GM19455 (cell line): ENCODE data around the gene PCMTD2.
"Not testable (repeated sequence)": the region's sequence is repeated elsewhere in the genome, so short reads cannot be mapped to it uniquely, and the experiment has no call there.

Experiments used
- ATAC-seq: cut with Tn5 transposase; IDR thresholded peaks from one replicate; pipeline ENCODE4 v1.9.1; 2021; ENCODE audit not compliant: unreplicated experiment

The PCMTD2 gene

DNA sequence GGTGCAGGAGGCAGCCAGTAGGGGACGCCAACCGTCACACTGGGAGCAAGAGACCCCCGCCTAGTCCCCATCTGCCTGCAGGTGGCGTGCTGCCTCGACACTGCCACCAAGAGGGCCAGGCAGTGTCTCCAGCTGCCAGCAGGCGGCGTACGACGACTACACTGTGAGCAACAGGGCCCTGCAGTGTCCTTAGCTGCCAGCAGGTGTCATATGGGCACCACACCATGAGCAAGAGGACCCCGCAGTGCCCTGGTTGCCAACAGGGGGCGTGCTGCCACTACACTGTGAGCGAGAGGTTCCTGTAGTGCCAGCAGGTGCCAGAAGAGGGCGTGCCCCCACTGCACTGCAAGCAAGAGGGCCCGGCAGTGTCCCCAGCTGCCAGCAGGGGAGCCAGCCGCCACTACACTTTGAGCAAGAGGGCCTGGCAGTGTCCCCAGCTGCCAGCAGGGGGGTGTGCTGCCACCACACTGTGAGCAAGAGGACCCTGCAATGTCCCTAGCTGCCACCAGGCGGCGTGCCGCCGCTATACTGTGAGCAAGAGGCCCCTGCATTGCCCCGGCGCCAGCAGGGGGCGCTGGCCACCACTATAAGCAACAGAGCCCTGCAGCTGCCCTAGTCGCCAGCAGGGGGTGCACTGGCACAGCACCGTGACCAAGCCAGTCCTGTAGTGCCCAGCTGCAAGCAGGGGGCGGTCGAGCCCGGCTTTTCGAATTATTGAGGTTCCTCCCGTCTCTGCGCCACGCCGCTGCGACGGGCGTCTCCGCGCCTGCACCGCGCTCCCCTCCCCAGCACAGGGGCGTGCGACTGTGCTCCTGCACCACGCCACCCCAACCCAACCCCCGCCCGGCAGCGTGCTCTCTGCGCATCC lies 30.3 kb downstream of the PCMTD2 start:
- peak; percentile 92 for ATAC-seq

DNA sequence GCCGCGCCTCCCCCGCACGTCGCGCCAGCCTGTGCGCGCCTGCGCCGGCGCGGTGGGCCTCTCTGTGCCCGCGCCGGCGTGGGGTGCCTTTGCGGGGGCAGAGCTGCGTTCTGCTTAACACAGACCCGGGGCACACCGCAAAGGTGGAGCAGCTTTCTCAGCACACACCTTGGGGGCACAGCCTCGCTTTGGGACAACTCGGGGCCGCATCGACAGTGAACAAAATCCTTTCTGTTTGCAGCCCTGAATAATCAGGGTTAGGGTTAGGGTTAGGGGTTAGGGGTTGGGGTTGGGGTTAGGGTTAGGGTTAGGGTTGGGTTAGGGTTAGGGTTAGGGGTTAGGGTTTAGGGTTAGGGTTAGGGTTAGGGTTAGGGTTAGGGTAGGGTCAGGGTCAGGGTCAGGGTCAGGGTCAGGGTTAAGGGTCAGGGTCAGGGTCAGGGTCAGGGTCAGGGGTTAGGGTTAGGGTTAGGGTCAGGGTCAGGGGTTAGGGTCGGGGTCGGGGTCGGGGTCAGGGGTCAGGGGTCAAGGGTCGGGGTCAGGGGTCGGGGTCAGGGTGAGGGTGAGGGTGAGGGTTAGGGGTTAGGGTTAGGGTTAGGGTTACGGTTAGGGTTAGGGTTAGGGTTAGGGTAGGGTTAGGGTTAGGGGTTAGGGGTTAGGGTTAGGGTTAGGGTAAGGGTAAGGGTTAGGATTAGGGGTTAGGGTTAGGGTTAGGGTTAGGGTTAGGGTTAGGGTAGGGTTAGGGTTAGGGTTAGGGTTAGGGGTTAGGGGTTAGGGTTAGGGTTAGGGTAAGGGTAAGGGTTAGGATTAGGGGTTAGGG lies 31.1 kb downstream of the PCMTD2 start:
- ATAC-seq: not testable (repeated sequence)

DNA sequence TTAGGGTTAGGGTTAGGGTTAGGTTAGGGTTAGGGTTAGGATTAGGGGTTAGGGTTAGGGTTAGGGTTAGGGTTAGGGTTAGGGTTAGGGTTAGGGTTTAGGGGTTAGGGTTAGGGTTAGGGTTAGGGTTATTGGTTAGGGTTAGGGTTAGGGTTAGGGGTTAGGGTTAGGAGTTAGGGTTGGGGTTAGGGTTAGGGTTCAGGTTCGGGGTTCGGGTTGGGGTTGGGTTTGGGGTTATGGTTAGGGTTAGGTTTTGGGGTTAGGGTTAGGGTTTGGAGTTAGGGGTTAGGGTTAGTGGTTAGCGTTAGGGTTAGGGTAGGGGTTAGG lies 31.7 kb downstream of the PCMTD2 start:
- not testable (repeated sequence) for ATAC-seq

DNA sequence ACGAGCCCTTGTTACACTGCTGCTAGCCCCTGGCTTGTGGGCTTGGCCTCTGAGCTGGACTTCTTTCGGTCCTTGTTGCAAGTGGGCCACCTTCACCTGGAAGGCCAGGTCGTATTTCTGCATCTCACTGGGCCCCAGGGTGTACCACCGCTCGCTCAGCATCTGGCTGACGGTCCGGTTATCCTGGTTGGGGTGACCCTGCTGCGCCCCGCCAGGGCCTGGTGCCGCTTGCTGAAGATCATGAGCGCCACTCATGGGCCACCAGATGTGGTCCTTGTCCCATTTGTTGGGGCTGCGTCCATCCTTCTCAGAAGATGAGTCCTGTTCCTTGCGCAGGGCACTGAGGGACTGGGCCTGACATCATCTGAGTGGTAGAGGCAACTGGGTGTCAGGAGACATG lies 36.6 kb downstream of the PCMTD2 start:
- not testable (repeated sequence) for ATAC-seq

DNA sequence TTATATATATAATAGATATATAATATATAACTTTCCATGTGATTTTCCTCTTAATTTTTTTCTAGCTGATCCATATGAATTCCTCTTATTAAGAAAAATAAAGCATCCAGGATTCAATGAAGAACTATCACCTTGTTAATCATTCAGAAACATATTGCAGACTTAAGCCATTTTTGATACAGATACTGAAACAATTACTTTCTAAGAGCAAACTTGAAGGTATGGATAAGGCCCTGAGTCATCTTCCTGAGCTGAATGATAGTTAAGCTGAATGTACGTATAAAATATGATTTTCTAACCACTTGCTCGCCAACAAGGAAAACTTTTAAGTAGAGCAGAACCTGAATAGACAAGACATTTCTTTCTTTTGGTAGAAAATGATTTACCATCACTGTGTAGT lies 47.5 kb downstream of the PCMTD2 start:
- not testable (repeated sequence) for ATAC-seq

DNA sequence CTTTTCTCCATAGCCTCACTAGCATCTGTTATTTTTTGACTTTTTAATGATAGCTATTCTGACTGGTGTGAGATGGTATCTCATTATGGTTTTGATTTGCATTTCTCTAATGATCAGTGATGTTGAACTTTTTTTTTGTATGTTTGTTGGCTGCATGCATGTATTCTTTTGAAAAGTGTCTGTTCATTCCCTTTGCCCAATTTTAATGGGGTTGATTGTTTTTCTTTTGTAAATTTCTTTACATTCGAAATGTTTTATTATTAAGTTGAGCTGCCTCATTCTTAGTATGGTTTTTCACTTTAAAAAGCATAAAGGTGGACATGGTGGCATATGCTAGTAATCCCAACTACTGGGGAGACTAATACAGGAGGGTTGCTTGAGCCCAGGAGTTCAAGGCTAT lies 58.2 kb downstream of the PCMTD2 start:
- ATAC-seq: not testable (repeated sequence)

DNA sequence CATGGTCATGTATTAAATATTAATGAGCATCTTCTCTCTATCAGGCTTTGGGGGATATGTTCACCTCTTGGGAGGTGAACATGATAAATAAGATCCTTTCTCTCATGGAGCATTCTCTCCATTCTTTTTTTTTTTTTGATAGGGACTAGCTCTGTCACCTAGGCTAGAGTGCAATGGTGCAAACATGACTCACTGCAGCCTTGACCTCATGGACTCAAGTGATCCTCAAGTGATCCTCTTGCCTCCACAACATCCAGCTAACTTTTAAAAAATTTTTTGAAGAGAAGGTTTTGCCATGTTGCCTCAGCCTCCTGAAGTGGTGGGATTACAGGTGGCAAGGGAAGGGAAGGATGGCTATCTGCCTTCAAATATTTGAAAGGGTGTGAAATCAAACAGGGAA lies 59.8 kb downstream of the PCMTD2 start:
- not testable (repeated sequence) for ATAC-seq

DNA sequence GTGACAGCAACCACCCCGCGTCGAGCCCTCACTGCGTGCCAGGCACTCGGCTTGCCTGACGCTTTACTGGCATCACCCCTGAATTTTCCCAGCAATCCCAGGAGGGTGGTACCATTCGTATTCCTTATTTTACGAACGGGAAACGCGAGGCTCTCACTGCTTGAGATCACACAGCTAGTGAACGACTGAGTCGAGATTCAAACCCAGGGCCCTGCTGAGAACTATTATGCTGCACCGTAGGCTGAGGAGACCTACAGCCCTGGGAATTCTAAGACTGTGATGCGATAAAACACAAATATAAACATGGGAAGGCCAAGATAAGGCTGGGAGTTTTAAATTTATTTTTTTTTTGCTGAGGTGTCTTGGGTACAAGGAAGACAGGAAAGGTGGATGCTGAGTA lies 60.3 kb downstream of the PCMTD2 start:
- not testable (repeated sequence) for ATAC-seq

DNA sequence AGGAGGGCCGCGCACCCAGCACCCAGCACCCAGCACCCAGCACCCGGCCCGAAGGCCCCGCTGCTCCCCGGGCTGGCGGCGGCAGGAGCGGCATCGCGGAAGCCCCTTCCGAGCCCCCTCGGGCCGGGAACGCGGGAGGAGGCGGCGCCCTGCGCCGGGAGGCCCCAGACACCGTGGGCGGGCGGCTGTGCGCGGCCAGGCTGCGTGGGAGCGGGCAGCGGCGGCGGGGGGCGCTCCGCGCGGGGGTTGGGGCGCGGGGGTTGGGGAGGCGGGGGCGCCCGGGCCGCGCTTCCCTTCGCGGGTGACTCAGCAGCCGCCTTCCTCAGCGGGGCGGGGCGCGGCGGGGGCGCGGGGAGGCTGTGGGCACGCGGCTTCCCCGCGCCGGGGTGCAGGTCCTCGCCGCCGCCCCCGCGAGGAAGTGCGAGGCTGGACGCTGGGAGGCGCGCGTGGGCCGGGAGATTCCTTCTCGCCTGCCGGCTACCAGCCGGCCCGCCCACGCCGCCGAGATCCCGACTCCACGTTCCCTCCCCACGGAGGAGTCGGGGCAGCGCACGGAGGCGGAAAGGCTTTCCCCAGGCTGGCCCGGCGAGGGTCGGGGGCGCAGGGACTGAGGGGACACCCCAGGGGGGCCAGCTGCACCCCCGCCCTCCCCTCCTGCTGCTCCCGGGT lies 61.0 kb downstream of the PCMTD2 start:
- ATAC-seq: not testable (repeated sequence)

DNA sequence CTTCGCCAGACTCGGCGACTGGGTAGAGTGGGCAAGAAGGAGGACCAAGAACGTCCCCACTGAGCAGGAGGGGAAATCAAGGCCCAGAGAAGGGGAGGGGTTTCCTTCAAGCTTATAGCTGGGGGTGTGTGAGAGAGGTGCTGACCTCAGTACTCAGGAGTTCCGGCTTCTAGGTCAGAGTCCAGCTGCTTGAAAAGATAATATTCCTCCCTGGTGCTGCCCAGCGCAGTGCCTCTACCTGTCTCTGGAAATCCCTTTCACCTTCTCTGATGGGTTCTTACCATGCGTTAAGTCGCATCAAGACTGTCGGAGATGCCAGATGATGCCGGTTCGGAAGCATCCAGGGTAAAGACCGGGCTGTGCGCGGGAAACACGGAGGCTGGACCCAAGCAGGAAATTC lies 61.8 kb downstream of the PCMTD2 start:
- ATAC-seq: not testable (repeated sequence)

DNA sequence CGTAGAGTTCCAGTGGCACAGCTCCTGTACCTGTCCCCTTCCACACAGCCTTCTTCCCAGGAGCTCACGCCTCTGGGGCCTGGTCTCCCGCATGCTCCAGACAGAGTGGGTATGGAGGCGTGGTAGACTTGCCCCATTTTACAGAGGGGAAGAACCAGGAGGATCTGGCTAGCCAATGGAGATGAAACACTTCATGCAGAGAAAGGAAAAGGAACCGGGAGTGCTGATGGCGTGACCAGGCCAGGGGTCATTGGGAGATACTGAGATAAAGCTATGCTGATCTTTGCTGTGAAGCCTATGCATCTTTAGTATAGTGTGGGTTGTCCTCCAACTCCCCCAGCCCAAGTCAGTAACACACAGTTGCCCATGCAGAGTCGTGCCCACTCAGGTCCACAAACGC lies 62.5 kb downstream of the PCMTD2 start:
- ATAC-seq: not testable (repeated sequence)

DNA sequence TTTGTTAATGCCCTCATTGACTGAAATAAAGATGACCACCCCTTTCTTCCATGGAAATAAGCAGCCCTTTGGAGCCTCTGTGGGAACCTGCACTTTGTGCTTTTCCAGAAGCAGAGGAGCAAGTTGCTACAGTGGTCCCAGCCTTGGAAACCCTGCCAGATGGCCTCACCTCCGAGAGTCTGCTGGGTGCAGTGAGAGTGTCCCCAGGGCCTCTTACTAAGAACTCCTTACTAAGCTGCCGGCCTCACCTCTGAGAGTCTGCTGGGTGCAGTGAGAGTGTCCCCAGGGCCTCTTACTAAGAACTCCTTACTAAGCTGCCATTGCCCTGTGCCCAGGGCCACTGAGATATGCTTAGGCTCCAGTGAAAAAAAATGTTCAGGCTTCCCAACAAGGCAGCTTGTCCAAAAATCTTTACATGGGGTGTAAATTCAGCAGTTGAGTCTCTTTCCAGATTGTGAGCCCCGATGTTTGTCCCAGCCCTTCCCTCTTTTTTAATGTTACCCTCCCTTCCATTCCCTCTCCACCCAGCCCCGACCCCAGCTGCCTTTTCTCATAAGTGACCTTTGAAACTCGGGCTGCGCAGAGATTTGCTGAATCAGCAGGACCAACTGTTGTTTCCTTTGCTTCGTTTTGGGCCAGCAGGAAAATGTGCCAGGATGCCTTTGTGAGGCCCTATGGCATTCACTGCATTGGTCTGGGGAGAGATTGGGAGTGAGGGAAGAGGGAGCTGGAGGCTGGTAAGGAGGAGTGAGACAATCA lies 66.7 kb downstream of the PCMTD2 start:
- ATAC-seq: not testable (repeated sequence)
